Gastroesophageal sphincter (tissue), 4 donors: Measurements from ENCODE around the gene CDC42BPG. TPM values are rescaled to one million over a fixed set of nuclear protein-coding genes. Genes with fewer than 3 reads are reported as not detected.

Experiments used
- ATAC-seq: fragments of 150-250 bp; one replicate; pipeline ENCODE4 v1.9.1; 2016; ENCODE audit warnings: mild to moderate bottlenecking, moderate library complexity
- H3K27ac ChIP-seq, 4 donors: fragments of 200-600 bp; sonication (generic) in 3 of 4; 1 replicate in 3 of 4; 2 replicates in 1 of 4; pipeline ENCODE4 v1.5.1; 2016 to 2019
- H3K27me3 ChIP-seq: fragments of 200-600 bp; sonication (generic); one replicate; pipeline ENCODE4 v1.5.1; 2019
- H3K36me3 ChIP-seq, 2 donors: fragments of 200-600 bp; sonication (generic); one replicate each; pipeline ENCODE4 v1.5.1; 2019; ENCODE audit warnings: control low read depth in 1 of 2
- H3K4me1 ChIP-seq, 3 donors: fragments of 200-600 bp; sonication (generic); 1 replicate in 2 of 3; 2 replicates in 1 of 3; pipeline ENCODE4 v1.5.1; 2016 to 2019; ENCODE audit warnings: control low read depth in 2 of 3
- H3K4me3 ChIP-seq, 2 donors: fragments of 200-600 bp; sonication (generic); one replicate each; pipeline ENCODE4 v1.5.1; 2019; ENCODE audit warnings: mild to moderate bottlenecking in 1 of 2, moderate library complexity in 1 of 2
- H3K9me3 ChIP-seq, 3 donors: fragments of 200-600 bp; sonication (generic); one replicate each; pipeline ENCODE4 v1.5.1; 2017 to 2019; ENCODE audit warnings: control low read depth in 2 of 3
- CTCF ChIP-seq, 4 experiments: fragments of 200-600 bp in 2 of 4; fragments of 450-650 bp in 2 of 4; sonication (generic) in 1 of 4; IDR thresholded peaks; one replicate each; pipeline ENCODE4 v1.5.1; 2017 to 2019; ENCODE audit warnings: antibody characterized with exemption in 4 of 4, mild to moderate bottlenecking in 2 of 4, moderate library complexity in 2 of 4
- EP300 ChIP-seq: sonication (generic); formaldehyde crosslinking; IDR thresholded peaks from one replicate; pipeline ENCODE4 v1.6.1; 2017; ENCODE audit warnings: antibody characterized with exemption, mild to moderate bottlenecking
- POLR2A ChIP-seq, 2 donors: fragments of 450-650 bp; IDR thresholded peaks; one replicate each; pipeline ENCODE4 v1.6.1; 2017; ENCODE audit warnings: antibody characterized with exemption in 2 of 2, mild to moderate bottlenecking in 2 of 2, moderate library complexity in 1 of 2
- POLR2AphosphoS5 ChIP-seq: sonication (generic); formaldehyde crosslinking; IDR thresholded peaks from one replicate; pipeline ENCODE4 v1.6.1; 2017; ENCODE audit warnings: antibody characterized with exemption
- WGBS, 2 donors: methylation state at CpG; one replicate each; pipeline ENCODE4 v1.1.5; 2018; ENCODE audit warnings: low coverage in 1 of 2; 5-methylcytosine and 5-hydroxymethylcytosine counted together
- total RNA-seq, 4 donors: library from RNA; depleted of rRNA; stranded (reverse); fragments of >200 nt; gene quantifications; one replicate each; pipeline ENCODE4 v1.1.0, GENCODE V29; 2016

Gene CDC42BPG
- total RNA-seq, 4 donors from 2014 or later, result 0.08 to 0.94 (median 0.22) TPM

GRCh38 chr11:64801561-64802369 lies 42.7 kb downstream of the CDC42BPG start:
- no peaks in the 10 kb centered on the region for H3K9me3 ChIP-seq
- H3K36me3 ChIP-seq, result peaks cover 0 to 64% of the 10 kb centered on the region in 2 donors
- peak overlapping the region in 1 of 2 donors; percentile 73 for H3K4me3 ChIP-seq
- H3K4me1 ChIP-seq, result peaks cover 0 to 33% (median 22%) of the 10 kb centered on the region in 3 donors
- no peak for ATAC-seq
- H3K27ac ChIP-seq, result peak overlapping the region in 3 of 4 donors; percentile 92 to 95 (median 92)
- WGBS, 2 donors, result no CpG with 5 or more reads among the region's 13 CpGs
- TF ChIP-seq EP300 (no peak), POLR2AphosphoS5 (no peak), CTCF (IDR thresholded peaks at IDR 0.05) (no peak), POLR2A (IDR thresholded peaks at IDR 0.05) (no peak)
- H3K27me3 ChIP-seq, result no peaks in the 10 kb centered on the region

- ATAC-seq, result no peak
- 60% methylated on average over 1 of the region's 9 CpGs; no CpG with 5 or more reads in 1 of the 2 donors for WGBS, 2 donors
- Histone ChIP-seq H3K9me3 (no peaks in the 10 kb centered on the region), H3K27ac (peak overlapping the region in 3 of 4 donors; percentile 92 to 95 (median 92)), H3K27me3 (no peaks in the 10 kb centered on the region), H3K4me3 (no peak overlapping the region), H3K36me3 (peaks cover 0 to 64% of the 10 kb centered on the region in 2 donors), H3K4me1 (peaks cover 0 to 33% (median 22%) of the 10 kb centered on the region in 3 donors)
- TF ChIP-seq EP300 (no peak), POLR2AphosphoS5 (no peak), POLR2A (IDR thresholded peaks at IDR 0.05) (no peak), CTCF (IDR thresholded peaks at IDR 0.05) (no peak)
These were observed 43.3 kb downstream of the CDC42BPG start for GRCh38 chr11:64801158-64801464.

- H3K27me3 ChIP-seq, result no peaks in the 10 kb centered on the region
- no peak overlapping the region for H3K4me3 ChIP-seq
- H3K4me1 ChIP-seq, result peaks cover 0 to 33% (median 22%) of the 10 kb centered on the region in 3 donors
- peaks cover 0 to 64% of the 10 kb centered on the region in 2 donors for H3K36me3 ChIP-seq
- TF ChIP-seq POLR2AphosphoS5 (no peak), EP300 (no peak), CTCF (IDR thresholded peaks at IDR 0.05) (no peak), POLR2A (IDR thresholded peaks at IDR 0.05) (no peak)
- WGBS, 2 donors, result 90 to 100% methylated on average over 1 to 6 of the region's 26 CpGs
- ATAC-seq, result no peak
- no peaks in the 10 kb centered on the region for H3K9me3 ChIP-seq
- peak overlapping the region in 3 of 4 donors; percentile 10 to 92 (median 92) for H3K27ac ChIP-seq
These were observed 43.9 kb downstream of the CDC42BPG start for GRCh38 chr11:64800303-64801157.

- Histone ChIP-seq H3K27me3 (no peaks in the 10 kb centered on the region), H3K36me3 (peaks cover 0 to 56% of the 10 kb centered on the region in 2 donors), H3K4me3 (no peak overlapping the region), H3K4me1 (peaks cover 0 to 32% (median 22%) of the 10 kb centered on the region in 3 donors), H3K27ac (peak overlapping the region in 2 of 4 donors; percentile 10 to 92), H3K9me3 (no peaks in the 10 kb centered on the region)
- no peak for ATAC-seq
- TF ChIP-seq POLR2AphosphoS5, result no peak
- no peak for TF ChIP-seq POLR2A (IDR thresholded peaks at IDR 0.05)
- TF ChIP-seq EP300, result no peak
- TF ChIP-seq CTCF (IDR thresholded peaks at IDR 0.05), result no peak
- 57% methylated on average over 7 of the region's 14 CpGs; no CpG with 5 or more reads in 1 of the 2 donors for WGBS, 2 donors
These were observed 44.7 kb downstream of the CDC42BPG start for GRCh38 chr11:64799623-64800302.
